Activated T-cell treated with anti-CD3 and anti-CD28 coated beads, Interleukin-2, amount 50 U/mL, for 24 hours (primary cell): ENCODE measurements around the gene ACTMAP.
"Not testable (repeated sequence)": the region's sequence is repeated elsewhere in the genome, so short reads cannot be mapped to it uniquely, and the experiment has no call there.

Experiments used
- DNase-seq: peaks from one replicate; pipeline ENCODE4 v3.0.0-alpha.2; 2020
- H3K27ac Mint-ChIP-seq: 2 replicates; pipeline ENCODE4 v1.8.0; 2020; ENCODE audit warnings: mild to moderate bottlenecking, mixed read lengths
- H3K27me3 Mint-ChIP-seq: 2 replicates; pipeline ENCODE4 v1.8.0; 2020; ENCODE audit warnings: mixed read lengths
- H3K36me3 Mint-ChIP-seq: 2 replicates; pipeline ENCODE4 v1.8.0; 2020; ENCODE audit warnings: low read depth, mixed read lengths
- H3K4me1 Mint-ChIP-seq: 2 replicates; pipeline ENCODE4 v1.8.0; 2020; ENCODE audit warnings: low read depth, mixed read lengths
- H3K4me3 Mint-ChIP-seq: 2 replicates; pipeline ENCODE4 v1.8.0; 2020; ENCODE audit warnings: mild to moderate bottlenecking, moderate library complexity, mixed read lengths
- H3K9me3 Mint-ChIP-seq: 2 replicates; pipeline ENCODE4 v1.8.0; 2020; ENCODE audit warnings: mixed read lengths

The ACTMAP gene

GRCh38 chr19:40750058-40750873 lies at the start of gene ACTMAP:
TSS of gene ACTMAP (minus strand) at chr19:40750477. CDS start at chr19:40749803, 674 bp downstream.
- H3K36me3 Mint-ChIP-seq: peaks cover 49% of the 10 kb centered on the region
- DNase-seq: peak; percentile 99
- peak within 1 kb of the TSS; percentile 97 for H3K27ac Mint-ChIP-seq
- peaks cover 33% of the 10 kb centered on the region for H3K4me1 Mint-ChIP-seq
- H3K4me3 Mint-ChIP-seq: peak within 1 kb of the TSS; percentile 93
- no peaks in the 10 kb centered on the region for H3K27me3 Mint-ChIP-seq
- no peaks in the 10 kb centered on the region for H3K9me3 Mint-ChIP-seq

DNA sequence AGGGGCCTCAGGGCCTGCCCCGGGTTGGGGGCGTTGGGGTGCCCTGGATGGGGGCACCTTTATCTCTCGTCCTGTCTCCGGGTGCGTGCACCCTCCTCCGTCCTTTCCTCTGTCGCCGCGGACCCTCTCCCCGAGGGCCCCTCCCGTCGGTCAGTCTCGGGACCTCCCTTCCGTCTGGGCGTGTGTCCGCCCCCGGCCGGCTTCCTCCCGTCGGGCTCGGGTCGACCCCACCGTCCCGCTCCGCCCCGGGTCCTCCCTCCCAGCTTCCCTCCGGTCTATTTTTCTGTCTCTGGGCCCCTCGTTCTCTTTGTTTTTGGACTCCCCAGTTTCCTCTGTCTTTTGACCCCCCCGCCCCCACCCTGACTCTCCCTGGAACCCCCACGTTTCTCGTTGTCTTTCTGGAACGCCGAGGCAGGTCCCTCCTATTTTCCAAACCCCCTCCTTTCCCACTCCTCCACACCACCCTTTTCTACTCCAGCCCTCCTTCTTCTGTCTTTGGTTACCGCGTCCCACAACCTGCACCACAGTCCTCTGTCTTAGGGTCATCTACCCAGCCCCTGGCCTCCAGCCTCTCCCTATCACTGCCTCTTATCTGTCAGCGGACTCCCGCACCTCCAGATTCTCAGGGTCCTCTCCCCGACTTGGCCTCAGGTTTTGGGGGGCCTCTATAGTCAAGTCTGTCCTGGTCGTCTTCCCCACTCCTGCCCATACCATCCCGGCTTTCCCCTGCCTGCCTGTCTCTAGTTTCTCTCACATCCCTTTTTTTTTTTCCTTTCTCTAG lies 49.5 kb upstream of the ACTMAP start:
- no peaks in the 10 kb centered on the region for H3K27me3 Mint-ChIP-seq
- no peaks in the 10 kb centered on the region for H3K9me3 Mint-ChIP-seq
- DNase-seq: peak; percentile 56
- peaks cover 57% of the 10 kb centered on the region for H3K36me3 Mint-ChIP-seq
- H3K27ac Mint-ChIP-seq: peak overlapping the region; percentile 94
- H3K4me3 Mint-ChIP-seq: peak overlapping the region; percentile 92
- peaks cover 68% of the 10 kb centered on the region for H3K4me1 Mint-ChIP-seq

DNA sequence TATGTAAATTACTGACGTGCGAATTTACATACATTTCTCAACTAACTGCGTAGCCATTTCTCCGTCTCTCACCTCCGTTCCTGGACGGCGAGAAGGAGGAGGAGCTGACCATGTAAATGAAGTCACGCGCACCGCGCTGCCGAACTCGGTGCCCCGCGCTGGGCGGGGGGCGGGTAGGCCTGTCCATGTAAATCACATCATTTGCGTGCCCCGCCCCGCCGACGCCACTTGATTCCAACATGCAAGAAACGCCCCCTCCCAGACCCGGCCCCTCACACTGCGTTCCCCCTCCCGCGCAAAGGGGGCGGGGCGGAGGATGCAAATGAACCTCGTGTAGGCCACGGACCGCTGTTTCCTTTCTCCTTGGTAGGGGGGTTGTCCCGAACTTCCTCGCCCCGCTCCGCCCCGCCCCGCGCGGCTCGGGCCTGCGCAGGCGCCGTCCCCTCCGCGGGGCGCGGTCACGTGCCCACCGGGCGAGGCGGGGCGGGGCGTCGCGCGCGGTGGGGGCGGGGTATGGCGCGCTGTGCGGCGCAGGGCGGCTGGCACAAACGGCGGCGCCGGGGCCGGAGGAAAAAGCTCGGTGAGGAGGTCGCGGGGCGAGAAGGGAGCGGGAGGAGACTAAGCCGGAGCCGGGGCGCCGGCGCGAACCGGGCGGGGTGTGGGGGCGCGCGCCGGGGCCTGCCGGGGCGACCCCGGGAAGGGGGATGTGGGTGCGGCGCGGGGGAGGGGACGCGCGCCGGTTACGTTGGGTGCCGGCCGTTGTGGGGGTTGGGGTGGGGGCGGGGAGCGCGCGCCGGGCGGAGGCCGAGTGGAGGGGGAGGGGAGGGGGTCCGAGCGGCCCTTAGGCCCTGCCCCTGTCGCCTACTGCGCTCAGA lies 48.6 kb upstream of the ACTMAP start, which contains the start of gene EGLN2:
EGLN2 (plus strand) TSS at position 509 of the 875 bp plus-strand sequence. CDS start 1,382 bp downstream, outside the sequence.
- no peaks in the 10 kb centered on the region for H3K9me3 Mint-ChIP-seq
- peaks cover 59% of the 10 kb centered on the region for H3K4me1 Mint-ChIP-seq
- peak; percentile 100 for DNase-seq
- H3K27me3 Mint-ChIP-seq: no peaks in the 10 kb centered on the region
- peak within 1 kb of the TSS; percentile 92 for H3K4me3 Mint-ChIP-seq
- peaks cover 49% of the 10 kb centered on the region for H3K36me3 Mint-ChIP-seq
- peak within 1 kb of the TSS; percentile 96 for H3K27ac Mint-ChIP-seq

- Mint-ChIP-seq H3K27ac (peak overlapping the region; percentile 96), H3K27me3 (no peaks in the 10 kb centered on the region), H3K4me1 (peaks cover 52% of the 10 kb centered on the region), H3K36me3 (peaks cover 42% of the 10 kb centered on the region), H3K4me3 (peak overlapping the region; percentile 89), H3K9me3 (no peaks in the 10 kb centered on the region)
- peak; percentile 73 for DNase-seq
Measured at GRCh38 chr19:40797963-40798682, 47.8 kb upstream of the ACTMAP start.

GRCh38 chr19:40797166-40797962 lies 47.1 kb upstream of the ACTMAP start:
- H3K4me1 Mint-ChIP-seq: peaks cover 52% of the 10 kb centered on the region
- no peaks in the 10 kb centered on the region for H3K27me3 Mint-ChIP-seq
- H3K4me3 Mint-ChIP-seq: peak overlapping the region; percentile 89
- H3K9me3 Mint-ChIP-seq: no peaks in the 10 kb centered on the region
- peaks cover 34% of the 10 kb centered on the region for H3K36me3 Mint-ChIP-seq
- DNase-seq: no peak
- H3K27ac Mint-ChIP-seq: peak overlapping the region; percentile 96

DNA sequence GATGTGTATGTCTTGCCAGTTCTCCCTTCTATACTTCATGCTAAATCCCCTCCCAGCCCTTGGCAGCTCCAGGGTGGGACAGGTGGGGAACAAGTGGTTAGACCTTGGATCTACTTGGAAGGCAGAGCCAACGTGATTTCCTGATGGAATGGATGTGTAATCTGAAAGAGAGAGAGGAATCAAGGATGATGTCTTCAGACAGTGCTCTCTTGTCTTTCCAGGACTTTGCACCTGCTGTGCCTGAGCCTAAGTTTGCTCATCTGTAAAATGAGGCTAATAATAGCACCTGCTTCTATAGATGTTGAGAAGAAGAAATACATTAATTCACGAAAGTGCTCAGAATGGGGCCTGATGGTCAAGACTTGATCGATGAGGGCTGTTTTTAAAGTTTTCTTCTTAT lies 41.7 kb upstream of the ACTMAP start:
- peaks cover 24% of the 10 kb centered on the region for H3K4me1 Mint-ChIP-seq

GRCh38 chr19:40791349-40791748 lies 41.1 kb upstream of the ACTMAP start:
- H3K27me3 Mint-ChIP-seq: no peaks in the 10 kb centered on the region
- H3K4me1 Mint-ChIP-seq: peaks cover 21% of the 10 kb centered on the region
- peaks cover 31% of the 10 kb centered on the region for H3K36me3 Mint-ChIP-seq
- no peak overlapping the region for H3K4me3 Mint-ChIP-seq
- H3K27ac Mint-ChIP-seq: no peak overlapping the region
- no peak for DNase-seq
- no peaks in the 10 kb centered on the region for H3K9me3 Mint-ChIP-seq

More for the DNA sequence above, 41.7 kb upstream of the ACTMAP start:
- DNase-seq: no peak
- peak overlapping the region; percentile 38 for H3K4me3 Mint-ChIP-seq
- H3K27me3 Mint-ChIP-seq: no peaks in the 10 kb centered on the region
- no peaks in the 10 kb centered on the region for H3K9me3 Mint-ChIP-seq
- H3K27ac Mint-ChIP-seq: peak overlapping the region; percentile 92
- H3K36me3 Mint-ChIP-seq: peaks cover 24% of the 10 kb centered on the region

DNA sequence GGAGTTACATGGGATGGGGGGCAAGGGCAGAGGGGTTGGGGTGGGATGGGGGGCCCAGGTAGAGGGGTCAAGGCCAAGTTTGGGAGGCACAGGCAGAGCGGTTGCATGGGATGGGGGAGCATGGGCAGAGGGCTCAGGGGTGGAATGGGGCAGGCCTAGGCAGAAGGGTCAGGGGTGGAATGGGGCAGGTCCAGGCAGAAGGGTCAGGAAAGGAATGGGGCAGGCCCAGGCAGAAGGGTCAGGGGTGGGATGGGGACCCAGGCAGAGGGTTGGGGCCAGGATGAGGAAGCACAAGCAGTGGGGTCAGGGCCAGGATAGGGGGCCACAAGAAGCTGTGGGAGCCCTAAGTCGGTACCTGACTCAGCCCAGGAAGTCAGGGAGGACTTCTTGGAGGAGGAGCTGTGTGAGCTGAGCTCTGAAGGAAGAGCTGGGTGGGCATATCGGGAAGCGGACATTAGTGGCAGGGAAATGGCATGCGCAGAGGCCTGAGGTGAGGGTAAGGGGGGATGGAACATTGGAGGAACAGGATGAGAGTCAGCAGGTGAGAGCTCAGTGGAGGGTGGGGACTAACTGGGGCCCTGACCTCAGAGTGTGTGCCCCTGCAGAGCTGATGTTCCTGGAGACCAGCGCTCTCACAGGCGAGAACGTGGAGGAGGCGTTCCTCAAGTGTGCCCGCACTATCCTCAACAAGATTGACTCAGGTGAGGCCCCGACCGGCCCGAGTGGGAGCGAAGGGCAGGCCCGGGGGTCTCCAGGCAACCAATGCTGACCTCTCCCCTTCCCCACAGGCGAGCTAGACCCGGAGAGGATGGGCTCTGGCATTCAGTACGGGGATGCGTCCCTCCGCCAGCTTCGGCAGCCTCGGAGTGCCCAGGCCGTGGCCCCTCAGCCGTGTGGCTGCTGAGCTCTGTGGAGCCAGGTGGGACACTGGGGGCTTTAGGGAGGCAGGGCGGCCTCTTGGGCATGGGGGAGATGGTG lies 36.1 kb upstream of the ACTMAP start:
- no peak for DNase-seq
- no peak overlapping the region for H3K27ac Mint-ChIP-seq
- H3K9me3 Mint-ChIP-seq: no peaks in the 10 kb centered on the region
- H3K4me1 Mint-ChIP-seq: peaks cover 16% of the 10 kb centered on the region
- peaks cover 45% of the 10 kb centered on the region for H3K36me3 Mint-ChIP-seq
- no peak overlapping the region for H3K4me3 Mint-ChIP-seq
- H3K27me3 Mint-ChIP-seq: no peaks in the 10 kb centered on the region

DNA sequence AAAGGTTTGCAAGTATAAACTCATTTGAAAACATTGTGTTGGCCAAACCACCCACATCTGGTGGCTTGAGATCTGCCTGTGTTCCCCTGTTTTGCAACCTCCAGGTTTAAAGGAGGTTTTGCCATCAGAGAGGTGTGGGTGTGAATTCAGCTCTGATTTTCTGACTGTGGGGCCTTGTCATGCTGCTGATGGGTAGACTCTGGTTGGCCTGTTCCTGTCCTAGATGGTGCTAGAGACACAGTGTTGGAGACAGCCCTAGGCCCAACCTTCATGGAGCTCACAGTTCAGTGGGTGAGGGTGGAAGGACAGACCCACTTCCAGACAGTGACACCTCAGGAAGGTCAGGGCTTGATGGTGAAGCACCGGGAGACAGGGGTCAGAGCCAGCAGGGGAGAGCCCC lies 35.2 kb upstream of the ACTMAP start:
- Mint-ChIP-seq H3K4me1 (peaks cover 18% of the 10 kb centered on the region), H3K27ac (peak overlapping the region; percentile 65), H3K4me3 (no peak overlapping the region), H3K27me3 (no peaks in the 10 kb centered on the region), H3K9me3 (no peaks in the 10 kb centered on the region), H3K36me3 (peaks cover 45% of the 10 kb centered on the region)
- no peak for DNase-seq

GRCh38 chr19:40784146-40784545 lies 33.9 kb upstream of the ACTMAP start:
- DNase-seq, H3K27me3 Mint-ChIP-seq, H3K4me3 Mint-ChIP-seq, H3K9me3 Mint-ChIP-seq, H3K27ac Mint-ChIP-seq: not testable (repeated sequence)
- Mint-ChIP-seq H3K36me3 (peaks cover 38% of the 10 kb centered on the region), H3K4me1 (peaks cover 30% of the 10 kb centered on the region)

DNA sequence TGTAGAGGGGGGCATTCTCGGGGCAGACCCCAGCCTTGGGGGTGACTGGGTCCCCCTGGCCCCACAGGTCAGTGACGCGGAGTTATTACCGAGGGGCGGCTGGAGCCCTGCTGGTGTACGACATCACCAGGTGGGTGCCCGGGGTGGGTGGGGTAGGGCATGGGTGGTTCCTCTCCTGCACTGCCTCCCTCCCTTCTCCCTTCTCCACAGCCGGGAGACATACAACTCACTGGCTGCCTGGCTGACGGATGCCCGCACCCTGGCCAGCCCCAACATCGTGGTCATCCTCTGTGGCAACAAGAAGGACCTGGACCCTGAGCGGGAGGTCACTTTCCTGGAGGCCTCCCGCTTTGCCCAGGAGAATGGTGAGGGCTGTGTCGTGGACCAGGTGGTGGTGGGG lies 33.4 kb upstream of the ACTMAP start:
- no peak for DNase-seq
- no peaks in the 10 kb centered on the region for H3K9me3 Mint-ChIP-seq
- peaks cover 34% of the 10 kb centered on the region for H3K4me1 Mint-ChIP-seq
- peaks cover 39% of the 10 kb centered on the region for H3K36me3 Mint-ChIP-seq
- H3K4me3 Mint-ChIP-seq: no peak overlapping the region
- H3K27me3 Mint-ChIP-seq: no peaks in the 10 kb centered on the region
- H3K27ac Mint-ChIP-seq: no peak overlapping the region

DNA sequence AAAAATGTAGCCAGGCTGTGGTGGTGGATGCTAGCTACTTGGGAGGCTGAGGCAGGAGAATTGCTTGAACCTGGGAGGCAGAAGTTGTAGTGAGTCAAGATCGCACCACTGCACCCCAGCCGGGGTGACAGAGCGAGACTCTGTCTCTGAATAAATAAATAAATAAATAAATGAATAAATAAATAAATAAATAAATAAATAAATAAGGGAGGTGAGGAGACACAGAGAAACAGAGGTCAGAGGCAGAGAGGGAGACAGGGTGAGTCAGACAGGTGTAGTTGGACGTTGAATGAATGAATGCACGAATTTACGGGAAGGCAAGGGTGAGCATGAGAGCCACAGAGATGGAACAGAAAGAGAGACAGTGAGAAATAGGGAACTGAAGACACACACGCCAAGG lies 30.9 kb upstream of the ACTMAP start:
- DNase-seq: no peak
- no peak overlapping the region for H3K4me3 Mint-ChIP-seq
- H3K4me1 Mint-ChIP-seq: peaks cover 53% of the 10 kb centered on the region
- no peaks in the 10 kb centered on the region for H3K9me3 Mint-ChIP-seq
- no peaks in the 10 kb centered on the region for H3K27me3 Mint-ChIP-seq
- H3K27ac Mint-ChIP-seq: peak overlapping the region; percentile 2
- H3K36me3 Mint-ChIP-seq: peaks cover 24% of the 10 kb centered on the region
